ENCODE results near the gene ACTL8. TPM values are rescaled to one million over a fixed set of nuclear protein-coding genes. Genes with fewer than 3 reads are reported as not detected.

The ACTL8 gene
- total and polyA plus RNA-seq, 2 donors (not counting 1 experiment from before 2014, with no cell fraction given): 0.15 TPM; not detected in 1

- H3K4me1 ChIP-seq (ENCODE audit: control insufficient read depth, extremely low read depth, insufficient read depth, low read length): no peaks in the 10 kb centered on the region
- H3K27me3 ChIP-seq (ENCODE audit: control insufficient read depth, insufficient read depth, low read length): peaks cover 3% of the 10 kb centered on the region
- no peaks in the 10 kb centered on the region for H3K36me3 ChIP-seq (ENCODE audit: control insufficient read depth, insufficient read depth, low read length)
- H2AFZ ChIP-seq (ENCODE audit: low read length): no peak overlapping the region
- H4K20me1 ChIP-seq (ENCODE audit: control insufficient read depth, extremely low read depth, insufficient read depth, low read length): no peaks in the 10 kb centered on the region
- H3K4me3 ChIP-seq (replicated peaks in 1 of 4; ENCODE audit: control extremely low read depth in 1 of 4, insufficient read depth in 1 of 4, low read depth in 3 of 4, low read length in 4 of 4): no peak overlapping the region
- no peaks in the 10 kb centered on the region for H3K79me2 ChIP-seq (ENCODE audit: control insufficient read depth, insufficient read depth, low read length)
- no peak for DNase-seq (ENCODE audit: low read depth in 2 of 2)
- no peaks in the 10 kb centered on the region for H3K9me3 ChIP-seq (ENCODE audit: control insufficient read depth, insufficient read depth, low read depth, low read length)
- no peak overlapping the region for H3K27ac ChIP-seq (ENCODE audit: insufficient read depth, low read length)
- no peak overlapping the region for H3K9ac ChIP-seq (ENCODE audit: insufficient read depth, low read length)
- TF ChIP-seq, protein P1, sequence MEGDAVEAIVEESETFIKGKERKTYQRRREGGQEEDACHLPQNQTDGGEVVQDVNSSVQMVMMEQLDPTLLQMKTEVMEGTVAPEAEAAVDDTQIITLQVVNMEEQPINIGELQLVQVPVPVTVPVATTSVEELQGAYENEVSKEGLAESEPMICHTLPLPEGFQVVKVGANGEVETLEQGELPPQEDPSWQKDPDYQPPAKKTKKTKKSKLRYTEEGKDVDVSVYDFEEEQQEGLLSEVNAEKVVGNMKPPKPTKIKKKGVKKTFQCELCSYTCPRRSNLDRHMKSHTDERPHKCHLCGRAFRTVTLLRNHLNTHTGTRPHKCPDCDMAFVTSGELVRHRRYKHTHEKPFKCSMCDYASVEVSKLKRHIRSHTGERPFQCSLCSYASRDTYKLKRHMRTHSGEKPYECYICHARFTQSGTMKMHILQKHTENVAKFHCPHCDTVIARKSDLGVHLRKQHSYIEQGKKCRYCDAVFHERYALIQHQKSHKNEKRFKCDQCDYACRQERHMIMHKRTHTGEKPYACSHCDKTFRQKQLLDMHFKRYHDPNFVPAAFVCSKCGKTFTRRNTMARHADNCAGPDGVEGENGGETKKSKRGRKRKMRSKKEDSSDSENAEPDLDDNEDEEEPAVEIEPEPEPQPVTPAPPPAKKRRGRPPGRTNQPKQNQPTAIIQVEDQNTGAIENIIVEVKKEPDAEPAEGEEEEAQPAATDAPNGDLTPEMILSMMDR (conservative IDR thresholded peaks at IDR 0.05 in 1 of 2, IDR thresholded peaks at IDR 0.05 in 1 of 2; ENCODE audit: low read depth in 1 of 2, low read length in 2 of 2): no peak
- TF ChIP-seq EZH2 (IDR thresholded peaks at IDR 0.05; ENCODE audit: low read length, missing control alignments): no peak
- H3K4me2 ChIP-seq (ENCODE audit: extremely low read depth, insufficient read depth, low read length): no peak overlapping the region
Measured at GRCh38 chr1:17816511-17816910, 61.4 kb downstream of the ACTL8 start.

- H3K4me3 ChIP-seq (replicated peaks in 1 of 4; ENCODE audit: control extremely low read depth in 1 of 4, insufficient read depth in 1 of 4, low read depth in 3 of 4, low read length in 4 of 4): no peak overlapping the region
- H2AFZ ChIP-seq (ENCODE audit: low read length): no peak overlapping the region
- no peak overlapping the region for H3K9ac ChIP-seq (ENCODE audit: insufficient read depth, low read length)
- H3K27me3 ChIP-seq (ENCODE audit: control insufficient read depth, insufficient read depth, low read length): peaks cover 3% of the 10 kb centered on the region
- no peaks in the 10 kb centered on the region for H4K20me1 ChIP-seq (ENCODE audit: control insufficient read depth, extremely low read depth, insufficient read depth, low read length)
- no peak overlapping the region for H3K27ac ChIP-seq (ENCODE audit: insufficient read depth, low read length)
- H3K4me2 ChIP-seq (ENCODE audit: extremely low read depth, insufficient read depth, low read length): no peak overlapping the region
- no peaks in the 10 kb centered on the region for H3K36me3 ChIP-seq (ENCODE audit: control insufficient read depth, insufficient read depth, low read length)
- no peaks in the 10 kb centered on the region for H3K79me2 ChIP-seq (ENCODE audit: control insufficient read depth, insufficient read depth, low read length)
- no peak for DNase-seq (ENCODE audit: low read depth in 2 of 2)
- no peaks in the 10 kb centered on the region for H3K4me1 ChIP-seq (ENCODE audit: control insufficient read depth, extremely low read depth, insufficient read depth, low read length)
- TF ChIP-seq EZH2 (IDR thresholded peaks at IDR 0.05; ENCODE audit: low read length, missing control alignments): no peak
- TF ChIP-seq, protein P1 (conservative IDR thresholded peaks at IDR 0.05 in 1 of 2, IDR thresholded peaks at IDR 0.05 in 1 of 2; ENCODE audit: low read depth in 1 of 2, low read length in 2 of 2): no peak
- H3K9me3 ChIP-seq (ENCODE audit: control insufficient read depth, insufficient read depth, low read depth, low read length): no peaks in the 10 kb centered on the region
Measured at GRCh38 chr1:17819129-17819802, 64.1 kb downstream of the ACTL8 start.

DNA sequence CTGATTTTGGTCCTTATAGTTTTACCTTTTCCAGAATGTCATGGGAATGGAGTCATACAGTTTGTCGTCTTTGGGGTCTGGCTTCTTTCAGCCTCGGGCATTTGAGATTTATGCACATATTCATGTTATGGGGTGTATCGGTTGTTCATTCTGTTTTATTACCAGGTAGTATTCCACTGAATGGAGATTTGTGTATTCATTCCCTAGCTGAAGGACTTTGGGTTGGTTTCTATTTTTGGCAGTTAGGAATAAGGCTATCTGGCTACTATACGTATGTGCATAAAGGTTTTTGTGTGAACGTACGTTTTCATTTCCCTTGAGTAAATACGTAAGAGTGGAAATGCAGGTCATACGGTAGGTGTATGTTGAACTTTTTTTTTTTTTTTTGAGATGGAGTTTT is 65.1 kb downstream of the ACTL8 start:
- peaks cover 3% of the 10 kb centered on the region for H3K27me3 ChIP-seq (ENCODE audit: control insufficient read depth, insufficient read depth, low read length)
- no peaks in the 10 kb centered on the region for H3K79me2 ChIP-seq (ENCODE audit: control insufficient read depth, insufficient read depth, low read length)
- TF ChIP-seq EZH2 (IDR thresholded peaks at IDR 0.05; ENCODE audit: low read length, missing control alignments): no peak
- TF ChIP-seq, protein P1 (conservative IDR thresholded peaks at IDR 0.05 in 1 of 2, IDR thresholded peaks at IDR 0.05 in 1 of 2; ENCODE audit: low read depth in 1 of 2, low read length in 2 of 2): no peak
- no peak overlapping the region for H3K4me3 ChIP-seq (replicated peaks in 1 of 4; ENCODE audit: control extremely low read depth in 1 of 4, insufficient read depth in 1 of 4, low read depth in 3 of 4, low read length in 4 of 4)
- no peaks in the 10 kb centered on the region for H3K4me1 ChIP-seq (ENCODE audit: control insufficient read depth, extremely low read depth, insufficient read depth, low read length)
- no peaks in the 10 kb centered on the region for H3K36me3 ChIP-seq (ENCODE audit: control insufficient read depth, insufficient read depth, low read length)
- no peak overlapping the region for H3K27ac ChIP-seq (ENCODE audit: insufficient read depth, low read length)
- DNase-seq (ENCODE audit: low read depth in 2 of 2): no peak
- H3K4me2 ChIP-seq (ENCODE audit: extremely low read depth, insufficient read depth, low read length): no peak overlapping the region
- no peaks in the 10 kb centered on the region for H4K20me1 ChIP-seq (ENCODE audit: control insufficient read depth, extremely low read depth, insufficient read depth, low read length)
- H3K9ac ChIP-seq (ENCODE audit: insufficient read depth, low read length): no peak overlapping the region
- H3K9me3 ChIP-seq (ENCODE audit: control insufficient read depth, insufficient read depth, low read depth, low read length): no peaks in the 10 kb centered on the region
- no peak overlapping the region for H2AFZ ChIP-seq (ENCODE audit: low read length)
